Memory B cell (primary cell): Measurements from ENCODE around the gene SLC4A5.

Source experiments
- ATAC-seq: fragments of 150-1000 bp; cut with Tn5 transposase; 2 replicates; pipeline ENCODE4 v1.10.0; 2021; ENCODE audit warnings: low read depth, mild to moderate bottlenecking, moderate library complexity
- DNase-seq, 2 donors: peaks; one replicate each; pipeline ENCODE4 v3.0.0; 2022; ENCODE audit warnings: low spot score in 2 of 2
- H3K27ac Mint-ChIP-seq: one replicate; pipeline ENCODE4 v1.8.0; 2022; ENCODE audit warnings: mild to moderate bottlenecking, moderate library complexity, mixed read lengths
- H3K27me3 Mint-ChIP-seq: one replicate; pipeline ENCODE4 v1.8.0; 2022; ENCODE audit warnings: mixed read lengths
- H3K36me3 Mint-ChIP-seq: one replicate; pipeline ENCODE4 v1.8.0; 2022; ENCODE audit warnings: mild to moderate bottlenecking, mixed read lengths
- H3K4me1 Mint-ChIP-seq: one replicate; pipeline ENCODE4 v1.8.0; 2022; ENCODE audit warnings: mixed read lengths
- H3K4me3 Mint-ChIP-seq: one replicate; pipeline ENCODE4 v1.8.0; 2022; ENCODE audit warnings: mild to moderate bottlenecking, moderate library complexity, mixed read lengths
- H3K9me3 Mint-ChIP-seq: one replicate; pipeline ENCODE4 v1.8.0; 2022; ENCODE audit warnings: mixed read lengths

The SLC4A5 gene

DNA sequence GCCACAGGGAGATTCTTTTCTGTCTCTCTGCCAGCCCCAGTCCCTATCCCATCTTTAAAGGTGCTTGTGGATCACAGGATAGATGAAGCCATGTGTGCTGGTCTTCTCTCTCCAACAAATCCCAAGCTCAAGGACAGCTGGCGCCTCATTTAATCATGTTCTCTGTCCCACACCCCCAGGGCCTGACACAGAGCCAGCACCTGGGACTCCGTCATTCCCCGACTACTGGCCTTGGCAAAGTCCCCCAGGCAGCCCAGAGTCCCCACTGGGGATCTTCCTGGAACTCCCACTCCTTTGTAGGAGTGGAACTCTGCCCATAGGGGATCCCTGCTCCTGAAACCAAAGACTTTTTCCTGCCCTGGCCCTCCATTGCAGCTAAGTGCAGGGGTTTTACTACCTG lies 84.0 kb downstream of the SLC4A5 start:
- no peak for ATAC-seq

GRCh38 chr2:74255660-74256213 lies 87.5 kb downstream of the SLC4A5 start:
- no peaks in the 10 kb centered on the region for H3K27me3 Mint-ChIP-seq
- H3K36me3 Mint-ChIP-seq = peaks cover 10% of the 10 kb centered on the region
- no peak overlapping the region for H3K27ac Mint-ChIP-seq
- H3K4me1 Mint-ChIP-seq = no peaks in the 10 kb centered on the region
- DNase-seq = no peak
- no peaks in the 10 kb centered on the region for H3K9me3 Mint-ChIP-seq
- ATAC-seq = no peak
- H3K4me3 Mint-ChIP-seq = no peak overlapping the region

More for the DNA sequence above, 84.0 kb downstream of the SLC4A5 start:
- Mint-ChIP-seq H3K9me3 (no peaks in the 10 kb centered on the region), H3K27ac (no peak overlapping the region), H3K4me1 (no peaks in the 10 kb centered on the region), H3K27me3 (no peaks in the 10 kb centered on the region), H3K36me3 (peaks cover 9% of the 10 kb centered on the region), H3K4me3 (no peak overlapping the region)
- DNase-seq = no peak

DNA sequence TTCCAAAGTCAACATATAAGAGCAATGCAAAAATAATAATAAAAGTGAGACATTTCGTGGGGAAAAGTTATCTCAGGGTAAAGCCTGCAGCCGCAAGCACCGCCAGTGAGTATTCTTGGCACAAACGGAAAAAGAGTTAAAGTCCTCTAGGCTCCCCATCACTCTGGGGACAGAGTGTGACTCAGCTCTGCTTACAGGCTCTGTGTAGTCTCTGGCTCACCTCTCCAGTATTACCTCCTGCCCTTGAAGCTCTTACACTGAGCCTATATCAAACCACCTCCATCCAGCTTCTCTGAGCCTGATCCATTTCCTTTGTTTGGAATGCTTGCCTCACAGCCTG lies 89.3 kb downstream of the SLC4A5 start:
- H3K4me3 Mint-ChIP-seq = no peak overlapping the region
- no peak for ATAC-seq

DNA sequence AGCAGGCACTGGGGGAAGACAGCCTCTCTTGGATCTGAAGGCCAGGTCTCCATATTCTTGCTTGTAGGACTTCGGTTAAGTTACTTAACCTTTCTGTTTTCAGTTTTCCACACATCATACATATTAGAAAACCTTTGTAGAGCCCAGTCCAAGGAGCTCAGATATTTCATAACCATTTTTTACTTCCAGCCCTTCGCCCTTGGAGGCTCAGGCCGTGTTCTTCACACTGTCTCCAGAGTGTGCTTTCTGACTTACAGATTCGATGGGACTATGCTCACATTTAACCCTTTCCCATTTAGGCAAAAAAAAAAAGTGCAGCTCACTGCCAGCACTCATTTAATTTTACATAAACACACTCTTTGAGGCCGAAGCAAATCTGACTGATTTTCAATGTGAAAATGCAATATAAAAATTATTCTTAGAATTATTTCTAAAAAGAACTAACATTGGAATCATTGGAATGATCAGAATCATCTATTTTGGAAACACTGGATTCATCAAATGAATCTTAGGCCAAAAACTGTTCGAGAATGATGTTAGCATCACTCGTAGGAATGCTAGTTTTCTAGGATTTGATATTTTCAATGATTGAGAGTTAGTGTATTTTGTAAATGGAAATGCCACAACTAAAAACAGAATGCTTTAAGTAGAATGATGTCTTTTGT lies 89.8 kb downstream of the SLC4A5 start:
- H3K36me3 Mint-ChIP-seq = peaks cover 12% of the 10 kb centered on the region
- no peak overlapping the region for H3K27ac Mint-ChIP-seq

More for the DNA sequence above, 89.3 kb downstream of the SLC4A5 start:
- Mint-ChIP-seq H3K27me3 (no peaks in the 10 kb centered on the region), H3K9me3 (no peaks in the 10 kb centered on the region), H3K4me1 (peaks cover 8% of the 10 kb centered on the region), H3K36me3 (peaks cover 11% of the 10 kb centered on the region), H3K27ac (peak overlapping the region; percentile 11)
- no peak for DNase-seq

GRCh38 chr2:74252862-74253261 lies 90.4 kb downstream of the SLC4A5 start:
- Mint-ChIP-seq H3K4me3 (no peak overlapping the region), H3K4me1 (peaks cover 8% of the 10 kb centered on the region), H3K27me3 (no peaks in the 10 kb centered on the region), H3K27ac (no peak overlapping the region), H3K36me3 (peaks cover 13% of the 10 kb centered on the region), H3K9me3 (no peaks in the 10 kb centered on the region)
- DNase-seq (no peak), ATAC-seq (no peak)

More for the DNA sequence above, 89.8 kb downstream of the SLC4A5 start:
- Mint-ChIP-seq H3K9me3 (no peaks in the 10 kb centered on the region), H3K4me1 (peaks cover 8% of the 10 kb centered on the region), H3K27me3 (no peaks in the 10 kb centered on the region), H3K4me3 (no peak overlapping the region)
- ATAC-seq = no peak
- DNase-seq = no peak

DNA sequence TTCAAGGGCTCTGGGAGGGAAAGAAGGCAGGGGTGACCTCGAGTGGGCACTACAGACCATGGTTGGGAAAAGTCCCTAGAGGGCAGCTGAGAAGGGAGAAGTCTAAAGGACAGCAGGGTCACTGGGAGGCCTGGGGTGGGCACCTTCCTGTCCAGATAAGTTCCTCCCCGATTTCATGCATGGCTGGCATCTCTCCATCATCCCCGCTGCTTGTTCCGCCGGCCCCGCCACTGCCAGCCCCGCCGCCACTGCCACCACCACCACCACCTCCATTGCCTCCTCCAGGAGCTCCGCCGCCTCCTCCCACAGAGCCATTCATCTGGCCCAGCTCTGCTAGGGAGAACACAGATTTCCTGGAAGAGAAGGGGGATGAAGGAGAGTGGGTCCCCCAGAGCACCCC lies 91.2 kb downstream of the SLC4A5 start:
- Mint-ChIP-seq H3K9me3 (no peaks in the 10 kb centered on the region), H3K27me3 (no peaks in the 10 kb centered on the region), H3K36me3 (peaks cover 13% of the 10 kb centered on the region), H3K4me1 (peaks cover 8% of the 10 kb centered on the region), H3K27ac (no peak overlapping the region), H3K4me3 (no peak overlapping the region)
- ATAC-seq (no peak), DNase-seq (no peak)

- ATAC-seq = peak; percentile 76
- Mint-ChIP-seq H3K36me3 (peaks cover 14% of the 10 kb centered on the region), H3K27ac (no peak overlapping the region), H3K4me3 (no peak overlapping the region), H3K9me3 (no peaks in the 10 kb centered on the region), H3K4me1 (peaks cover 8% of the 10 kb centered on the region), H3K27me3 (no peaks in the 10 kb centered on the region)
- peak; percentile 44 for DNase-seq
These were observed 93.0 kb downstream of the SLC4A5 start for GRCh38 chr2:74250189-74250631.

- Mint-ChIP-seq H3K36me3 (peaks cover 13% of the 10 kb centered on the region), H3K27me3 (no peaks in the 10 kb centered on the region), H3K27ac (no peak overlapping the region), H3K4me3 (no peak overlapping the region), H3K4me1 (peaks cover 8% of the 10 kb centered on the region), H3K9me3 (no peaks in the 10 kb centered on the region)
- ATAC-seq (no peak), DNase-seq (no peak)
These were observed 93.7 kb downstream of the SLC4A5 start for GRCh38 chr2:74249406-74250122.

GRCh38 chr2:74246496-74247195 lies 96.6 kb downstream of the SLC4A5 start:
- peaks cover 8% of the 10 kb centered on the region for H3K36me3 Mint-ChIP-seq
- H3K4me3 Mint-ChIP-seq = no peak overlapping the region
- H3K9me3 Mint-ChIP-seq = no peaks in the 10 kb centered on the region
- peaks cover 8% of the 10 kb centered on the region for H3K4me1 Mint-ChIP-seq
- ATAC-seq (no peak), DNase-seq (no peak)
- no peak overlapping the region for H3K27ac Mint-ChIP-seq
- no peaks in the 10 kb centered on the region for H3K27me3 Mint-ChIP-seq

DNA sequence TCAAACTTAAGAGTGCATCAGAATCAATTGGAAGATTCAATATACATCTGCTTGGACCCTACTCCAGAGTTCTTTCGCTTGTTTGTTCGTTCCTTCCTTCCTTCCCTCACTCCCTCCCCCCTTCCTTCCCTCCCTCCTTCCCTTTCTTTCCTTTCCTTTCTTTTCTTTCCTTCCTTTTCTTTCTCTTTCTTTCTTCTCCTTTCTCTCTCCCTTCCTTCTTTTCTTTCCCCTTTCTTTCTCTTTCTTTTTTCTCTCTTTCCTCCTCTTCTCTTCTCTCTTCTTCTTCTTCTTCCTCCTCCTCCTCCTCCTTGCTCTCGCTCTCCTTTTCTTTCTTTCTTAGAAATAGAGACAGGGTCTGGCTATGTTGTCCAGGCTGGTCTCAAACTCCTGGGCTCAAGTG lies 98.9 kb downstream of the SLC4A5 start:
- no peak overlapping the region for H3K27ac Mint-ChIP-seq
- ATAC-seq (no peak), DNase-seq (no peak)
- H3K9me3 Mint-ChIP-seq = no peaks in the 10 kb centered on the region
- H3K27me3 Mint-ChIP-seq = peaks cover 1% of the 10 kb centered on the region
- H3K36me3 Mint-ChIP-seq = peaks cover 8% of the 10 kb centered on the region
- peaks cover 3% of the 10 kb centered on the region for H3K4me1 Mint-ChIP-seq
- H3K4me3 Mint-ChIP-seq = no peak overlapping the region

GRCh38 chr2:74242354-74243071 lies 100.7 kb downstream of the SLC4A5 start:
- no peak overlapping the region for H3K4me3 Mint-ChIP-seq

DNA sequence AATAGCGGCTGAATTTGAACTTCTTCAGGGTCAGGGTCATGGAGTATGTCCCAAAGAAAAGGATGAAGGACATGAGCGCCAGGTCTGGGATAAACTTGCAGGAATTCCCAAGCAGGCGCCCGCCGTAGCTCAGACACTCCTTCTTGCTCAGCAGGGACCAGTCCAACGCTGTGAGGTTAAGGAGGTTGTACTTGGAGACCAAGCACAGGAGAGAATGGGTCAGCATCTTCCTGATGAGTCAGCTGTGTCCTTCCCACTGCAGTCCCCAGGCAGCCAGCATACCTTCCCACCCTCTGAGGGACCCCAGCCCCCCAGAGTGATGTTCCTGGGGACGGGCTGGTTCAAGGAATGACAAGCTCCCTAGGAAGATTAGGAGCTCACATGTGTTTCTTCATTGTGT lies 103.9 kb downstream of the SLC4A5 start:
- Mint-ChIP-seq H3K9me3 (no peaks in the 10 kb centered on the region), H3K27me3 (peaks cover 1% of the 10 kb centered on the region), H3K4me3 (no peak overlapping the region), H3K36me3 (peaks cover 7% of the 10 kb centered on the region), H3K4me1 (no peaks in the 10 kb centered on the region), H3K27ac (no peak overlapping the region)
- DNase-seq (no peak), ATAC-seq (no peak)

More at GRCh38 chr2:74242354-74243071, 100.7 kb downstream of the SLC4A5 start:
- DNase-seq = no peak
- peaks cover 3% of the 10 kb centered on the region for H3K36me3 Mint-ChIP-seq
- no peak overlapping the region for H3K27ac Mint-ChIP-seq
- no peak for ATAC-seq
- H3K4me1 Mint-ChIP-seq = no peaks in the 10 kb centered on the region
- peaks cover 1% of the 10 kb centered on the region for H3K27me3 Mint-ChIP-seq
- H3K9me3 Mint-ChIP-seq = no peaks in the 10 kb centered on the region

- H3K27me3 Mint-ChIP-seq = peaks cover 1% of the 10 kb centered on the region
- H3K4me1 Mint-ChIP-seq = no peaks in the 10 kb centered on the region
- no peaks in the 10 kb centered on the region for H3K9me3 Mint-ChIP-seq
- H3K27ac Mint-ChIP-seq = no peak overlapping the region
- H3K36me3 Mint-ChIP-seq = peaks cover 7% of the 10 kb centered on the region
- ATAC-seq (no peak), DNase-seq (no peak)
- no peak overlapping the region for H3K4me3 Mint-ChIP-seq
These were observed 104.3 kb downstream of the SLC4A5 start for GRCh38 chr2:74238879-74239278.
